ACHN (cell line): ENCODE measurements around the gene AK5.

Experiments used
- DNase-seq: peaks from one replicate; pipeline ENCODE4 v3.0.0-alpha.2; 2015
- in situ Hi-C: cut with HindIII; loops from 2 replicates; pipeline ENCODE4 v1.10.0; 2017; ENCODE audit warnings: low sequenced_read_pairs, low pct_ligation_motif_present, low pct_unique_long_range_greater_than_20kb

AK5 gene

GRCh38 chr1:77339326-77339725, 57.5 kb downstream of the AK5 start:
- in situ Hi-C loops = no loop called here

GRCh38 chr1:77341195-77341594, 59.4 kb downstream of the AK5 start:
- DNase-seq = no peak
- in situ Hi-C loops = no loop called here

More at GRCh38 chr1:77339326-77339725, 57.5 kb downstream of the AK5 start:
- no peak for DNase-seq

GRCh38 chr1:77342745-77343144, 60.9 kb downstream of the AK5 start:
- no peak for DNase-seq
- in situ Hi-C loops = no loop called here

DNA sequence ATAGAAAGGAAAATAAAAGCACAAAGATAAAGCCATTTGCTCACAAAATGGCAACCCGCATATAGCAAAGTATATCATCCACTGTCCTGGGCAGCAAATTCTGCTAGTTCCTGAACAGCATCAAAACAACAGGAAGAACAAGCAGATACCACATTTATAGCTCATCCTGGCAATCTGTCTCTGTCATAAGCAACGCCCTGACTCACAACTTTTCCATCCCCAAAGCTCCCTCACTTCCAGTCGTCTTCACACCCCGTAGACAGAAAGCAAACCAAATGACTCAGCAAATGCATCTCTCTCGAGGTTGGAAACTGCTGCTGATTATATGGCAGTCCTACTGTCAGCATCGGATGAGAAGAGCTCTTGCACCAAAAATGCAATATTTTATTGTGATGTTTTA, 65.8 kb downstream of the AK5 start:
- peak; percentile 75 for DNase-seq
- in situ Hi-C loops = no loop called here

DNA sequence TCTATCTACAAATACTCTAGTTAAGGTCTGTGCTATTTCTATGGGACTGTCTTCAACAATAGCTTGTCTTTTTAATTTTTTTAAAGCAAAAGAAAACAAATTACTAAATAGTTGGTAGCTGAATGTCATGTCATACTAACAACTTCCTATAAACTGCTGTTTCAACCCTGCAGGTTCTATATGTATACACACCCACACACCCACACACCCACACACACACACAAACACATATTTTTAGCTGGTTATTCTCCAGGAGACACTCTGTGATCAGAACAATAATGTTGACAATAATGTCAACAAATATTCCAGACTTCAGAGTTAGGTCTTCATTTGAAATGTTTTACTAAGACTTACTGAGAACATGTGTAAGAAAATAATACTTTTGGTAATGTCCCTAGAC, 66.7 kb downstream of the AK5 start:
- DNase-seq = no peak
- in situ Hi-C loops = no loop called here

DNA sequence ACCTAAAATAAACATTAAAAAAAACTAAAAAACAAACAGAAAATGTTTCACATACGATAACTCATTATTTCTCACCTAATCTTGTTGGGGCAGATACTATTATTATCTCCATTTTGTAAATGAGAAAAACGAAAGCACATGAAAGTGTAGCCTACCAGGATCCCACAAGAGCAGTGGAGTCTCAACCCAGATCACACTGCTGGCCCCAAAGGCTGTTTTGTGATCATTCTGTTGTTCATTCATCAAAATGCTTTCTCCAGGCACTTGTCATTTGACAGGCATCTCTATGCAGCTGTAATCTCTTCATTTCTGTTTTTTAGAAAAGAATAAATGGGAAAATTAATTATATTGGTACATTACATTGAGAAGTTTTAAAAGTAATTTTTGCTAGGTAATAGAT, 67.5 kb downstream of the AK5 start:
- in situ Hi-C loops = no loop called here
- DNase-seq = no peak

GRCh38 chr1:77350012-77350770, 68.4 kb downstream of the AK5 start:
- DNase-seq = no peak
- in situ Hi-C loops = no loop called here

DNA sequence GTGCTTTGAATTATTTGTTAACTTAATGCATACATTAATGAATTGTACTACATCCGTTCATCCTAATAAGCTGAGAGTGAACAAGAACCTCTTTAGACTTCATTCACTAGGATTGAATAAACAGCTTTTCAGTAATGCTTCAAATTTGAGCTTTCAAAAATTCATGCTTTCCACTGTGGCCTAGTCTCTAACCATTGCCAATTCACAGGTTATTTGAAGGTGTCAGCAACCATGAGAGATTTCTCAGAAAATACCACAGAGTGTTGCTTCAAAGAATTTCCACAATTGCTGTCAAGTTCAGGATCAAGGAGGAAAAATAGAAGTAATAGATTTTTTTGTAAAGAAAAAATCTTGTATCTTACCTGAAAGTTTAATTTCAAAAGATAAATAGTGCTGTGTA, 72.7 kb downstream of the AK5 start:
- in situ Hi-C loops = no loop called here
- no peak for DNase-seq

- in situ Hi-C loops = no loop called here
- DNase-seq = no peak
Measured at GRCh38 chr1:77355010-77355409, 73.2 kb downstream of the AK5 start.

GRCh38 chr1:77356136-77356535, 74.3 kb downstream of the AK5 start:
- in situ Hi-C loops = no loop called here
- DNase-seq = no peak

DNA sequence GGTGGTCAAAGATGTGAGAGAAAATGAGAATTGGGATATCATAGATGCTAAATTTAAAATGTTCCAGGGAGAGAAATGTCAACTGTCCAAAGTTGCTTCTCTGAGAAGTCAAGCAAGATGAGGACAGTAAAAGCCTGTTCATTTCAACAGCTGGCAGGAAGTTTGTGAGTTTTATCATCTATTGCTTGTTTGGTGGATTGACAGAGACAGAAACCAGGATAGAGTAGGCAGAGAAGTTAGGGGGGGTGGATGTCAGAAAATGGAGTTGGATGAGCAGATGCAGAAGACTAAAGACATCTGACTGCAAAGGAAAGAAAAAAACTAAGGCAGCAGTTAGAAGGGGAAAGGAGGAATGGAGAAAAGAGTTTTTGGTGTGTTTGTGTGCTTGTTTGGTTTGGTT, 78.4 kb downstream of the AK5 start:
- in situ Hi-C loops = no loop called here
- DNase-seq = no peak

- in situ Hi-C loops = no loop called here
- no peak for DNase-seq
Measured at GRCh38 chr1:77361621-77362020, 79.8 kb downstream of the AK5 start.

GRCh38 chr1:77370161-77370560, 88.3 kb downstream of the AK5 start:
- DNase-seq = peak; percentile 51
- in situ Hi-C loops = no loop called here

DNA sequence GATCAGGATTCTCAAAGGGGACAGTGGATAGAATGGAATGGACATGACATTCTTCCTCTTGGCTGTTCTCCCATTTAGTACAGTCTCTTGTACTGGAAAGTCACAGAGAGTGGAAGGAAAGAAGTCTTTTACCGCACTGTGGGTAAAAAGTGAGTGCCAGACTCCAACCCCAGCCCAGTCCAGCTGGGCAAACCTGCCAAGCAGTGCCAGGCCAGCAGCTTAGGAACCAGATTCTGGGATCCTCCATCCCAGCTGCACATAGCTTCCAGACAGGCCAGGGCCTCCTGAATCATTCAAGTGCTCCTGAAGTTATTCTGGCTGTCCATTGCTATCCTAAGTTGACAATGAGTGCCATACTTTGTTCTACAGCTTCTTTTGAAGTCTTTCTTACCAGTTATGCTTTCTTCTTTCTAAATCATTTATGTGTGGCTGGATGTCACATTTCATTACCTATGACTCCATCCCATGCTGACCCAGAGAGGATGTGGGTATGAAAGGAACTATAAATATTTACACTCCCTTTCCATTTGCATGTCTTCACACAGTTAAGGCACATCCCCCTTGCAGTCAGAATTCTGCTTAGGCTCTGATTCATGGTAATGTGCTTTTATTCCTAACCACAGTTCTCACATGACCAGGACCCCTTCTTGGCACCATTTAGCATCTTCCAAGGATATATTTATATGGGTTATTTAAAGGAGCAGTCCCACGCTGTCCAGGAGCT, 88.9 kb downstream of the AK5 start:
- in situ Hi-C loops = no loop called here
- DNase-seq = peak; percentile 97

DNA sequence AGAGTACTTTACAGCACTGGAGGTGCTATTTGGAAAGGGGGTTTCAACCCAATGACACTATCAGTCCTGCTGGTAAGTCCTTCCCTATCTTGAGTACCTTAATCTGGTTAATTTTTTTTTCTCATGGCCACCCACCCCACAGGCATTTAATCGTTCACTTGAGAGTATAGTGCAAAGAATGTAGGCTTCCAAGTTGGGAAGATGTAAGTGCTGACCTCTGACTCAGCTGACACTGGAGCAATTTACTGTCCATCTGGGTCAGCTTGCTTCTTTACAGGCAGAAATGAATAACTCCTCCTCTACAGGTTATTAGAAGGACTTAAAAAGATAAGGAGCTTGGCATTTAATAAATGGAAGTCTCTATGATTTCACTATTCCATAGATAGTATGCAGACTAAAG, 89.6 kb downstream of the AK5 start:
- DNase-seq = peak; percentile 87
- in situ Hi-C loops = no loop called here

DNA sequence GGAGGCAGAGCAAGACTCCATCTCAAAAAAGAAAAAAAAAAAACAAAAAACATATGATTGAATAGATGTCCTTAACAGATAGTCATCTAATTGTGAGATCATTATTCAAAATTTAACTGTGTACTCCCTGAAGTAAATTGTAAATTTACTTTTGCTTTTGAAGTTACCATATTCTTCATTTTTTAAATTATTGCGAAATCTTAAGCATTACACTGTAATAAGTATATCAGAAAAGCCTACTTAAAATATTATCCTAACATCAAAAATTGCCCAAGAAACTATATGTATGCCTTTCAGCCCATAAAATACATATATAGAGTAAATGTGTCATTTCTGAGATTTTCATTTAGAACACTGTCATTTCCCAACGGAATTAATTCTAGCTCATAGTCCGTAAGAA, 91.9 kb downstream of the AK5 start:
- in situ Hi-C loops = no loop called here
- DNase-seq = no peak

DNA sequence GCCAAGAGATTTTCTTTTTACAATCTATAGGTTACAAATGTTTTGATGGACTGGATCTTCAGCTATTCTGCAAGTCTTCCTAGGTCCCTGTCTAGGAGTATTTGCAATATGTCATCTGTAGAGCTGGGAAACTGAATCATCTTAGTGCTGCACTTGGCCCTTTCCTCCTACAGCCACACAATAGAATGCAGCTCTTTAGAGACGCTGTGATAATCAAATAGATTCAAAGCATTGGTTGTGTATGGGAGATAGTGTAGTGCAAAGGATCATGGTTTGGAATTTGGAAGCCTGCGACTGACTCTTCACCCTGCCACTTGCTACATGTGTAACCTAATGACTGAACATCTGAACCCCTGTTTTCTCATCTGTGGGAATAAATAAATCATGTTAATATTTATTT, 93.7 kb downstream of the AK5 start:
- in situ Hi-C loops = no loop called here
- no peak for DNase-seq

DNA sequence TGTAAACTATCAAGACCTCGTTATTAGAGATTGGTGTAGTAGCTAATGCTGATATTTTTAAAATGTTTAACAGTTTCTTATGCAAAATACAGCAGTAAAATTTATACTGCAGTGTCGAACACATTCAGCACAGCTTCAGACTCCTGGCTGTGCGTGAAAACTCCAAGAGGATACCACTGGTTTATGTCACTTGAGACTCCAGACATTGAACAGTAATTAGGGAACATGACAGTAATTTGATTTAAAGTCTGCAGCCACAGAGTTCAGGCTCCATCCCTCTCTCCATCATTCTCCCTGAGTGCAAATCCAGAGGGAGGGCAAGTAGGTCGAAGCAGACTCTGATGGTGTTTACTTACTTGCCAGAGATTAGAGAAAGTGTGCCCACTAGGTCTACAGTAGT, 94.2 kb downstream of the AK5 start:
- DNase-seq = no peak
- in situ Hi-C loops = no loop called here

- in situ Hi-C loops = no loop called here
- DNase-seq = no peak
Measured at GRCh38 chr1:77378723-77379535, 97.1 kb downstream of the AK5 start.
